GF-D8 (cell line): ENCODE measurements around the gene AQP12B.
A peak's percentile ranks its signal among the peaks of the same experiment; 100 is the strongest.

Experiments used
- DNase-seq: peaks from one replicate; lab custom pipeline; 2025; lab: John Stamatoyannopoulos, UW

AQP12B gene

GRCh38 chr2:240717681-240718581, 35.2 kb upstream of the AQP12B start:
- DNase-seq, result no peak

- no peak for DNase-seq
Observed at GRCh38 chr2:240717181-240717641, 34.5 kb upstream of the AQP12B start.

- no peak for DNase-seq
Observed at GRCh38 chr2:240716130-240716798, 33.6 kb upstream of the AQP12B start.

GRCh38 chr2:240714747-240715725, 32.4 kb upstream of the AQP12B start:
- no peak for DNase-seq

GRCh38 chr2:240713928-240714746, 31.5 kb upstream of the AQP12B start:
- DNase-seq, result no peak

GRCh38 chr2:240713071-240713927, 30.6 kb upstream of the AQP12B start:
- DNase-seq, result peak; percentile 10

GRCh38 chr2:240712121-240712520, 29.4 kb upstream of the AQP12B start:
- DNase-seq, result no peak

GRCh38 chr2:240711701-240712100, 29.0 kb upstream of the AQP12B start:
- DNase-seq, result no peak

GRCh38 chr2:240711296-240711695, 28.6 kb upstream of the AQP12B start:
- DNase-seq, result no peak

- DNase-seq, result no peak
Observed at GRCh38 chr2:240708457-240708856, 25.8 kb upstream of the AQP12B start.

- no peak for DNase-seq
Observed at GRCh38 chr2:240707821-240708220, 25.1 kb upstream of the AQP12B start.

GRCh38 chr2:240707043-240707756, 24.5 kb upstream of the AQP12B start:
- DNase-seq, result no peak

GRCh38 chr2:240705204-240705791, 22.6 kb upstream of the AQP12B start:
- no peak for DNase-seq

- no peak for DNase-seq
Observed at GRCh38 chr2:240704651-240705050, 22.0 kb upstream of the AQP12B start.

GRCh38 chr2:240703417-240704341, 21.0 kb upstream of the AQP12B start:
- no peak for DNase-seq

- DNase-seq, result no peak
Observed at GRCh38 chr2:240702640-240703011, 19.9 kb upstream of the AQP12B start.

GRCh38 chr2:240701736-240702639, 19.3 kb upstream of the AQP12B start:
- no peak for DNase-seq
